A172 (cell line): ENCODE data around the gene DNMBP. TPM values are rescaled to one million over a fixed set of nuclear protein-coding genes. Genes with fewer than 3 reads are reported as not detected.

Experiments used
- DNase-seq: peaks from one replicate; pipeline ENCODE4 v3.0.0-alpha.2; 2015; ENCODE audit warnings: low spot score
- total RNA-seq: library from RNA; depleted of rRNA; stranded (reverse); fragments of >200 nt; shearing (Covaris generic); gene quantifications from 2 replicates; pipeline ENCODE4 v1.2.3, GENCODE V29; 2014; rRNA removed

The DNMBP gene
- 14.4 and 17.4 TPM in 2 replicates for total RNA-seq

GRCh38 chr10:100009793-100010676 lies at the start of gene DNMBP:
TSS of gene DNMBP (minus strand) at chr10:100009947. CDS start at chr10:99972124, 37,823 bp downstream.
- peak; percentile 60 for DNase-seq

- no peak for DNase-seq
These were observed 48.2 kb upstream of the DNMBP start for GRCh38 chr10:100057948-100058347.

GRCh38 chr10:100053686-100054460 lies 44.1 kb upstream of the DNMBP start:
- DNase-seq, result no peak

GRCh38 chr10:100046021-100046486 lies 36.3 kb upstream of the DNMBP start:
- peak; percentile 85 for DNase-seq

- DNase-seq, result no peak
These were observed 35.8 kb upstream of the DNMBP start for GRCh38 chr10:100045592-100045991.

- DNase-seq, result peak; percentile 66
These were observed 34.0 kb upstream of the DNMBP start for GRCh38 chr10:100043796-100044195.

- peak; percentile 69 for DNase-seq
These were observed 33.6 kb upstream of the DNMBP start for GRCh38 chr10:100043344-100043743.

GRCh38 chr10:100041306-100042002 lies 31.7 kb upstream of the DNMBP start:
- no peak for DNase-seq

GRCh38 chr10:100038561-100039071 lies 28.9 kb upstream of the DNMBP start:
- peak; percentile 23 for DNase-seq

- DNase-seq, result no peak
These were observed 28.1 kb upstream of the DNMBP start for GRCh38 chr10:100037758-100038315.

- DNase-seq, result no peak
These were observed 27.1 kb upstream of the DNMBP start for GRCh38 chr10:100036850-100037249.

GRCh38 chr10:100033766-100034418 lies 24.1 kb upstream of the DNMBP start:
- DNase-seq, result no peak

- no peak for DNase-seq
These were observed 17.7 kb upstream of the DNMBP start for GRCh38 chr10:100027416-100027815.

GRCh38 chr10:100025576-100025975 lies 15.8 kb upstream of the DNMBP start:
- DNase-seq, result no peak

- no peak for DNase-seq
These were observed 15.0 kb upstream of the DNMBP start for GRCh38 chr10:100024748-100025147.

- no peak for DNase-seq
These were observed 12.7 kb upstream of the DNMBP start for GRCh38 chr10:100022403-100022802.

- no peak for DNase-seq
These were observed 11.6 kb upstream of the DNMBP start for GRCh38 chr10:100021322-100021721.

- DNase-seq, result no peak
These were observed 11.1 kb upstream of the DNMBP start for GRCh38 chr10:100020886-100021253.

- DNase-seq, result no peak
These were observed 10.6 kb upstream of the DNMBP start for GRCh38 chr10:100020142-100020885.

- DNase-seq, result no peak
These were observed 10.0 kb upstream of the DNMBP start for GRCh38 chr10:100019787-100020141.
